Loucy (cell line): ENCODE data around the gene RAD51B.

Source experiments
- EZH2phosphoT487 ChIP-seq: fragments of 200-600 bp; IDR thresholded peaks from 2 replicates; pipeline ENCODE4 v1.6.1; 2018; ENCODE audit warnings: antibody characterized with exemption, mild to moderate bottlenecking, moderate library complexity, borderline replicate concordance
- TF ChIP-seq, protein P1 (sequence below): fragments of 200-600 bp; sonication (generic); conservative IDR thresholded peaks from 2 replicates; pipeline ENCODE4 v1.5.1; 2014; ENCODE audit warnings: mild to moderate bottlenecking, antibody characterized with exemption, low read length

DNA sequence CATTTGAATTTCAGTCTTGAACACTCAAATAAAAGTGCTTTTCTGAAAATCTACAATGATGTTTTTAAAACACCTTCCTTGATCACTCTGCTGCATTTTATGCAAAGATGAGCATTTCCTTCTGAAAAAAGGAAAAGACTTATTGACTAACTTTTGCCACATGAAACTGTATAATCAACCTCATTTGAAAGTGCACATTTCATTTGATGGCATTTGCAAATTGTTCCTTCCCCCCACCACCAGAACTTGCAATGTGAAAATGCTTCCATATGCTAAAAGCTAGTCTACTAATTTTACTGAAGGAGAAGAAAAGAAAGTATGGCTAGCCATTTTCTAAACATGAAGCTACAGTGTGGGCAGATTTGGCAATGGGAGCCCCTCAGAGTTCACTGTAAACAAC, 159.2 kb downstream of the RAD51B start:
- TF ChIP-seq, protein P1, sequence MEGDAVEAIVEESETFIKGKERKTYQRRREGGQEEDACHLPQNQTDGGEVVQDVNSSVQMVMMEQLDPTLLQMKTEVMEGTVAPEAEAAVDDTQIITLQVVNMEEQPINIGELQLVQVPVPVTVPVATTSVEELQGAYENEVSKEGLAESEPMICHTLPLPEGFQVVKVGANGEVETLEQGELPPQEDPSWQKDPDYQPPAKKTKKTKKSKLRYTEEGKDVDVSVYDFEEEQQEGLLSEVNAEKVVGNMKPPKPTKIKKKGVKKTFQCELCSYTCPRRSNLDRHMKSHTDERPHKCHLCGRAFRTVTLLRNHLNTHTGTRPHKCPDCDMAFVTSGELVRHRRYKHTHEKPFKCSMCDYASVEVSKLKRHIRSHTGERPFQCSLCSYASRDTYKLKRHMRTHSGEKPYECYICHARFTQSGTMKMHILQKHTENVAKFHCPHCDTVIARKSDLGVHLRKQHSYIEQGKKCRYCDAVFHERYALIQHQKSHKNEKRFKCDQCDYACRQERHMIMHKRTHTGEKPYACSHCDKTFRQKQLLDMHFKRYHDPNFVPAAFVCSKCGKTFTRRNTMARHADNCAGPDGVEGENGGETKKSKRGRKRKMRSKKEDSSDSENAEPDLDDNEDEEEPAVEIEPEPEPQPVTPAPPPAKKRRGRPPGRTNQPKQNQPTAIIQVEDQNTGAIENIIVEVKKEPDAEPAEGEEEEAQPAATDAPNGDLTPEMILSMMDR, result no peak
- no peak for TF ChIP-seq EZH2phosphoT487
